H9 (cell line): ENCODE measurements around the gene ST6GALNAC6. TPM values are rescaled to one million over a fixed set of nuclear protein-coding genes. Genes with fewer than 3 reads are reported as not detected.

Experiments used
- DNase-seq: peaks from one replicate; pipeline ENCODE4 v3.0.0-alpha.2; 2017
- H2AFZ ChIP-seq: one replicate; pipeline ENCODE4 v1.6.1; 2013; ENCODE audit warnings: mild to moderate bottlenecking, low read length, control low read depth, moderate library complexity
- H2AK5ac ChIP-seq: 2 replicates; pipeline ENCODE4 v1.6.1; 2013; ENCODE audit warnings: low read length, control low read depth, mixed read lengths; ENCODE audit not compliant: insufficient read length
- H2BK120ac ChIP-seq: one replicate; pipeline ENCODE4 v1.6.1; 2013; ENCODE audit warnings: low read depth, mild to moderate bottlenecking, low read length, control low read depth, inconsistent platforms; ENCODE audit not compliant: poor library complexity, severe bottlenecking
- H2BK12ac ChIP-seq: 2 replicates; pipeline ENCODE4 v1.6.1; 2013; ENCODE audit warnings: low read length, control low read depth, mixed read lengths, low read depth; ENCODE audit not compliant: insufficient read length
- H2BK15ac ChIP-seq: 2 replicates; pipeline ENCODE4 v1.6.1; 2013; ENCODE audit warnings: low read depth, low read length, control low read depth
- H2BK20ac ChIP-seq: one replicate; pipeline ENCODE4 v1.6.1; 2013; ENCODE audit warnings: low read depth, mild to moderate bottlenecking, low read length, control low read depth, inconsistent platforms; ENCODE audit not compliant: poor library complexity, severe bottlenecking
- H2BK5ac ChIP-seq: 2 replicates; pipeline ENCODE4 v1.6.1; 2013; ENCODE audit warnings: low read length, control low read depth, mixed read lengths; ENCODE audit not compliant: insufficient read length
- H3K14ac ChIP-seq: 2 replicates; pipeline ENCODE4 v1.6.1; 2013; ENCODE audit warnings: low read length, control low read depth; ENCODE audit not compliant: insufficient read depth
- H3K18ac ChIP-seq: 2 replicates; pipeline ENCODE4 v1.6.1; 2013; ENCODE audit warnings: low read depth, mild to moderate bottlenecking, mixed read lengths, low read length, control low read depth; ENCODE audit not compliant: insufficient read length
- H3K23ac ChIP-seq: 2 replicates; pipeline ENCODE4 v1.6.1; 2013; ENCODE audit warnings: low read length, control low read depth, mixed read lengths, low read depth; ENCODE audit not compliant: insufficient read length
- H3K23me2 ChIP-seq: 2 replicates; pipeline ENCODE4 v1.6.1; 2013; ENCODE audit warnings: low read depth, mild to moderate bottlenecking, mixed read lengths, low read length, control low read depth; ENCODE audit not compliant: insufficient read length, poor library complexity, severe bottlenecking
- H3K27ac ChIP-seq: 2 replicates; pipeline ENCODE4 v1.5.1; 2013; ENCODE audit warnings: low read length, control low read depth, mixed read lengths, low read depth; ENCODE audit not compliant: insufficient read length
- H3K27me3 ChIP-seq: 2 replicates; pipeline ENCODE4 v1.6.1; 2013; ENCODE audit warnings: low read length, control low read depth, inconsistent platforms; ENCODE audit not compliant: insufficient read depth
- H3K4ac ChIP-seq: 2 replicates; pipeline ENCODE4 v1.6.1; 2013; ENCODE audit warnings: low read depth, mild to moderate bottlenecking, control low read depth, inconsistent platforms, low read length, moderate library complexity
- H3K4me1 ChIP-seq: 2 replicates; pipeline ENCODE4 v1.6.1; 2013; ENCODE audit warnings: low read length, control low read depth, inconsistent platforms; ENCODE audit not compliant: insufficient read depth
- H3K4me2 ChIP-seq: 2 replicates; pipeline ENCODE4 v1.6.1; 2013; ENCODE audit warnings: low read length, control low read depth, mixed read lengths; ENCODE audit not compliant: insufficient read length, insufficient read depth
- H3K56ac ChIP-seq: 2 replicates; pipeline ENCODE4 v1.6.1; 2013; ENCODE audit warnings: low read depth, mild to moderate bottlenecking, mixed read lengths, low read length, control low read depth; ENCODE audit not compliant: insufficient read length
- H3K79me1 ChIP-seq: 2 replicates; pipeline ENCODE4 v1.6.1; 2013; ENCODE audit warnings: low read depth, mild to moderate bottlenecking, moderate library complexity, low read length, control low read depth, inconsistent platforms; ENCODE audit not compliant: insufficient read depth, poor library complexity, severe bottlenecking
- H3K79me2 ChIP-seq: 2 replicates; pipeline ENCODE4 v1.6.1; 2013; ENCODE audit warnings: low read length, control low read depth, inconsistent platforms; ENCODE audit not compliant: insufficient read depth
- H3K9ac ChIP-seq: 2 replicates; pipeline ENCODE4 v1.6.1; 2013; ENCODE audit warnings: low read length, control low read depth, mixed read lengths; ENCODE audit not compliant: insufficient read length; ENCODE audit errors: extremely low read depth
- H3K9me3 ChIP-seq: one replicate; pipeline ENCODE4 v1.6.1; 2013; ENCODE audit warnings: low read depth, low read length, inconsistent platforms; ENCODE audit not compliant: control insufficient read depth
- H3T11ph ChIP-seq: one replicate; pipeline ENCODE4 v1.6.1; 2013; ENCODE audit warnings: mild to moderate bottlenecking, low read length, control low read depth, inconsistent platforms
- H4K20me1 ChIP-seq: one replicate; pipeline ENCODE4 v1.6.1; 2013; ENCODE audit not compliant: control insufficient read depth, insufficient read length, insufficient read depth
- H4K5ac ChIP-seq: 2 replicates; pipeline ENCODE4 v1.6.1; 2013; ENCODE audit warnings: low read depth, mild to moderate bottlenecking, mixed read lengths, low read length, control low read depth; ENCODE audit not compliant: insufficient read length
- H4K8ac ChIP-seq: replicated peaks from 2 replicates; pipeline ENCODE4 v1.6.1; 2013; ENCODE audit warnings: low read length, control low read depth, mixed read lengths, low read depth; ENCODE audit not compliant: insufficient read length
- H4K91ac ChIP-seq: 2 replicates; pipeline ENCODE4 v1.6.1; 2013; ENCODE audit warnings: low read depth, mild to moderate bottlenecking, moderate library complexity, mixed read lengths, low read length, control low read depth; ENCODE audit not compliant: insufficient read length
- H3K27ac Mint-ChIP-seq, 3 experiments: 2 replicates in 2 of 3; 3 replicates in 1 of 3; pipeline ENCODE4 v1.8.0; 2020 to 2021; ENCODE audit warnings: mixed read lengths in 3 of 3, mild to moderate bottlenecking in 1 of 3, moderate library complexity in 1 of 3
- H3K27me3 Mint-ChIP-seq: 2 replicates; pipeline ENCODE4 v1.8.0; 2021; ENCODE audit warnings: low read depth, mild to moderate bottlenecking, moderate library complexity, mixed read lengths
- H3K36me3 Mint-ChIP-seq, 3 experiments: 2 replicates in 2 of 3; 3 replicates in 1 of 3; pipeline ENCODE4 v1.8.0; 2020 to 2021; ENCODE audit warnings: low read depth in 3 of 3, mixed read lengths in 3 of 3; ENCODE audit not compliant: insufficient read depth in 1 of 3
- H3K4me1 Mint-ChIP-seq, 2 experiments: 2 replicates each; pipeline ENCODE4 v1.8.0; 2020; ENCODE audit warnings: mixed read lengths in 2 of 2
- H3K4me3 Mint-ChIP-seq, 2 experiments: 2 replicates in 1 of 2; 3 replicates in 1 of 2; pipeline ENCODE4 v1.8.0; 2020 to 2021; ENCODE audit warnings: mild to moderate bottlenecking in 2 of 2, mixed read lengths in 2 of 2, moderate library complexity in 1 of 2
- H3K9me3 Mint-ChIP-seq, 2 experiments: 2 replicates in 1 of 2; 3 replicates in 1 of 2; pipeline ENCODE4 v1.8.0; 2020; ENCODE audit warnings: mild to moderate bottlenecking in 2 of 2, mixed read lengths in 2 of 2, moderate library complexity in 1 of 2
- CTCF ChIP-seq: fragments of 200-600 bp; sonication (generic); conservative IDR thresholded peaks from 3 replicates; pipeline ENCODE4 v1.8.0; 2021; ENCODE audit warnings: antibody characterized with exemption, mild to moderate bottlenecking
- WGBS: extraction: QIAGEN DNeasy Blood & Tissue Kit; methylation state at CpG from one replicate; pipeline ENCODE4 v1.1.7; 2013; ENCODE audit warnings: missing lambda C conversion rate, low lambda C conversion rate, mixed read lengths; ENCODE audit not compliant: insufficient read length; ENCODE audit errors: extremely low coverage; 5-methylcytosine and 5-hydroxymethylcytosine counted together
- total RNA-seq: library from RNA; stranded (reverse); gene quantifications from 2 replicates; pipeline ENCODE4 v1.2.1, GENCODE V29; 2021

Gene ST6GALNAC6
- total RNA-seq, 1 experiment from 2014 or later = 29.8 TPM

DNA sequence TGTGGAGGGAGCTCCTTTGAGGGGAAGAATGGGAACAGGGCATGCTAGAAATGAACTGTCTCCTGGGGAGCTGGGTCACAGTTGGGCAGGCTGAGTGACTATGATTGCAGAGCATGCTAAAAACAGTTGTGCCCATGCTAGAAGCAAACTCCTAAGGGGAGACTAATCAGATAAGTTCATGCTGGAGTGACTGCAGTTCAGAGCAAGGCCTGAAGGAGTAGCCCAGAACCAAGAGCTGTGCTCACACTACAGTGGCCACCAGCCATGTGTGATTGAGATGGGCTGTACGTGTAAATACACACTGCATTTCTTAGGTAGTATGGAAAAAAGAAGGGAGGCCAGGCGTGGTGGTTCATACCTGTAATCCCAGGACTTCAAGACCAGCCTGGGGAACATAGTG lies 11.6 kb downstream of the ST6GALNAC6 start:
- Mint-ChIP-seq H3K27me3 (no peaks in the 10 kb centered on the region), H3K36me3 (peaks cover 15 to 52% (median 49%) of the 10 kb centered on the region in 3 experiments; a peak in 6 of 7 replicates), H3K9me3 (peaks cover 2 to 3% of the 10 kb centered on the region in 2 experiments; a peak in 2 of 5 replicates), H3K27ac (no peak overlapping the region), H3K4me3 (no peak overlapping the region; a peak in 1 of 5 replicates), H3K4me1 (peaks cover under 1 to 12% of the 10 kb centered on the region in 2 experiments; a peak in 2 of 4 replicates)
- Histone ChIP-seq H3K4me2 (no peak overlapping the region), H3K9ac (no peak overlapping the region), H3K23me2 (no peaks in the 10 kb centered on the region), H3T11ph (no peak overlapping the region), H3K27me3 (no peaks in the 10 kb centered on the region), H4K91ac (no peak overlapping the region), H4K20me1 (no peaks in the 10 kb centered on the region), H3K14ac (no peak overlapping the region; the same call in 1 of the 2 replicates), H2AFZ (no peak overlapping the region), H3K27ac (no peak overlapping the region), H3K9me3 (no peaks in the 10 kb centered on the region), H3K18ac (no peak overlapping the region), H3K79me1 (no peaks in the 10 kb centered on the region), H3K56ac (no peak overlapping the region), H4K8ac (no peak overlapping the region), H2BK20ac (no peak overlapping the region), H2BK120ac (no peak overlapping the region), H2BK5ac (no peak overlapping the region), H3K4me1 (no peaks in the 10 kb centered on the region), H3K79me2 (no peaks in the 10 kb centered on the region), H3K4ac (no peak overlapping the region), H4K5ac (no peak overlapping the region), H2BK12ac (no peak overlapping the region), H2AK5ac (no peak overlapping the region), H3K23ac (no peak overlapping the region), H2BK15ac (no peak overlapping the region)
- WGBS = no CpG with 5 or more reads among the region's 2 CpGs
- TF ChIP-seq CTCF = peak; percentile 27; the same call in 1 of the 3 replicates
- DNase-seq = no peak
